ENCODE data around the gene HGD. TPM values are rescaled to one million over a fixed set of nuclear protein-coding genes. Genes with fewer than 3 reads are reported as not detected.

The HGD gene
- total RNA-seq, 1 experiment from 2014 or later, result 0.59 TPM

DNA sequence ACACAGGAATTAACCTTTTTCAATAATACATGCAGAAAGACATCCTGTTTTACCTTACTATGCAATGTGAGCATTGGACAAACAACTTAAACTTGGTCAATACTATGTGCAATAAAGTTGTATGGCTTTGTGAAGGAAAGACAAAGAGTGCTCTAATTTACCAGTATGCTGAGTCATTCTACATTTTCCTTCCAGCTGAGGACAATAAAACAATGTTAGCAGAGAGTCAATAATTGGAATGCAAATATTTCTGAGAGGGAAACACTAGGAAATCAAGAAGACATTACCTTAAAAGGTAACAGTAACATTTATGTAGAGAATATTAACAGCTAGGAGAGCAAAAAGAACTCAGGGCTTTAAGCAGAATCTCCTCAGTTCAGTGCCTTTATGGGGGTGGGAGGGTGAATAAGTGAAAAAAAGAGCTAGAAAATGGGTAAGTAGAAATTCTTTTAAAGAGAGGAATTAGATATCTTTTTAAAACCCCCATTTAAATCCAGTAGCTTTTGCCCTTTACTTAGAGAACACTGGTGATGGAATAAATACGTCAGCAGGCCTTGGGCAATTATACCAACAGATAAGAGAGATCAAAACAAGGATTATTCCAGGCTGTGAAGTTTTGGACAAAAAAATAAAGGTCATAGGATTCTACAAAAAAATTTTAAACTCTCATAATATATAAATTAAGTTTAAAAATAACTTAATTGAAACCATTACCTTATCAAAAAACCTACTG, 11.6 kb upstream of the HGD start:
- no peak for DNase-seq (ENCODE audit: low read depth, low spot score)

DNA sequence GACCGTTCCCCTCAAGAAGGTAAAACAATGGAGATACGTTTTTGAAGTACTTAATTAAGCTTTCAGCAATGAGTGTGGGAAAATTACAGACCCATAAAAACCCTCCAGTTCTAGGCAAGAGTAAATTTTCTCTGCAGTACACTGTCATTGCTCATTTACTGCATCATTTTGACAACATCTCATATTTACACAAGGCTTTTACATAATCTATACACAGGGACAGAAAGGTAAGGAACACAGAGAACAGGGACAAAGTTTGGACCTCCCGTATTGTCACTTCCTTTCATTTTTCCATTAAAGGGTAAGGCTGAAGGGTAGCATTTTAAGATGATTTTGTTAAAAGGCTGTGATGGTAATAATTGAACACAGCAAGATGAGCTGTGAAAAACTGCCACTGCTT, 7.4 kb upstream of the HGD start:
- no peaks in the 10 kb centered on the region for H3K27me3 ChIP-seq (ENCODE audit: insufficient read depth, low read length)
- no peaks in the 10 kb centered on the region for H3K9me3 ChIP-seq (ENCODE audit: control insufficient read depth in 1 of 2, insufficient read depth in 1 of 2, low read depth in 1 of 2, low read length in 2 of 2)
- ChIA-PET CTCF (no interaction called here), RAD21 (ENCODE audit: low non-redundant PET in 1 of 2, low total read pairs in 2 of 2, uncharacterized antibody in 2 of 2, unreplicated experiment in 2 of 2) (no interaction called here), POLR2A (no interaction called here)
- peaks cover 0 to 5% of the 10 kb centered on the region in 2 experiments; a peak in 1 of 4 replicates for H3K36me3 ChIP-seq (ENCODE audit: control insufficient read depth in 1 of 2, insufficient read depth in 2 of 2, low read length in 2 of 2)
- H3K27ac ChIP-seq (ENCODE audit: low read depth, low read length), result no peak overlapping the region
- ATAC-seq, result no peak
- peaks cover 7 to 9% of the 10 kb centered on the region in 2 experiments; a peak in 3 of 4 replicates for H3K4me1 ChIP-seq (ENCODE audit: control insufficient read depth in 1 of 2, insufficient read depth in 2 of 2, low read length in 2 of 2)
- H4K20me1 ChIP-seq (ENCODE audit: insufficient read depth), result no peaks in the 10 kb centered on the region
- no peaks in the 10 kb centered on the region for H3K9me2 ChIP-seq (ENCODE audit: insufficient read depth)
- H3K9ac ChIP-seq (ENCODE audit: low read length), result no peak overlapping the region
- no peak overlapping the region for H3K4me3 ChIP-seq (replicated peaks in 1 of 2; ENCODE audit: low read depth in 1 of 2, low read length in 2 of 2)
- no peak for DNase-seq (ENCODE audit: low read depth, low spot score)
- no peak overlapping the region for H2AFZ ChIP-seq (ENCODE audit: low read depth, low read length, poor library complexity, severe bottlenecking)
- H3K4me2 ChIP-seq (ENCODE audit: low read length), result no peak overlapping the region
- intact Hi-C loops (cut with micrococcal nuclease), result no loop called here
- no peaks in the 10 kb centered on the region for H3K79me2 ChIP-seq (ENCODE audit: insufficient read depth, low read length)
- no TSS peak for BruUV-seq (replicated peaks)
- TF ChIP-seq POLR2A (IDR thresholded peaks at IDR 0.05; ENCODE audit: borderline replicate concordance, extremely low read depth, insufficient read depth, insufficient read length) (no peak), JUND (IDR thresholded peaks at IDR 0.05) (no peak), ATF3 (IDR thresholded peaks at IDR 0.05) (no peak), RAD21 (IDR thresholded peaks at IDR 0.05; ENCODE audit: low read depth) (no peak), ELF1 (IDR thresholded peaks at IDR 0.05; ENCODE audit: borderline replicate concordance, low read depth) (no peak), ZFX (IDR thresholded peaks at IDR 0.05) (no peak), EZH2 (IDR thresholded peaks at IDR 0.05) (no peak), SP1 (IDR thresholded peaks at IDR 0.05; ENCODE audit: low read depth) (no peak), CBX3 (IDR thresholded peaks at IDR 0.05; ENCODE audit: low read depth) (no peak), TCF7L2 (IDR thresholded peaks at IDR 0.05; ENCODE audit: borderline replicate concordance, extremely low read depth, insufficient read depth, insufficient read length) (no peak), EGR1 (IDR thresholded peaks at IDR 0.05; ENCODE audit: low read depth) (no peak), ZBTB33 (IDR thresholded peaks at IDR 0.05; ENCODE audit: extremely low read depth, insufficient replicate concordance, low read length) (no peak)

More for the DNA sequence above, 11.6 kb upstream of the HGD start:
- peaks cover 7 to 9% of the 10 kb centered on the region in 2 experiments; a peak in 3 of 4 replicates for H3K4me1 ChIP-seq (ENCODE audit: control insufficient read depth in 1 of 2, insufficient read depth in 2 of 2, low read length in 2 of 2)
- CTCF ChIA-PET, result no interaction called here
- H3K36me3 ChIP-seq (ENCODE audit: control insufficient read depth in 1 of 2, insufficient read depth in 2 of 2, low read length in 2 of 2), result peaks cover 0 to 5% of the 10 kb centered on the region in 2 experiments; a peak in 1 of 4 replicates
- ATAC-seq, result no peak
- RAD21 ChIA-PET (ENCODE audit: low non-redundant PET in 1 of 2, low total read pairs in 2 of 2, uncharacterized antibody in 2 of 2, unreplicated experiment in 2 of 2), result no interaction called here
- H3K9ac ChIP-seq (ENCODE audit: low read length), result 0 out of 2 replicates have a peak overlapping the region, but pooled peaks have one; percentile 22
- H3K79me2 ChIP-seq (ENCODE audit: insufficient read depth, low read length), result no peaks in the 10 kb centered on the region
- H3K9me2 ChIP-seq (ENCODE audit: insufficient read depth), result no peaks in the 10 kb centered on the region
- H3K27ac ChIP-seq (ENCODE audit: low read depth, low read length), result no peak overlapping the region
- BruUV-seq (replicated peaks), result no TSS peak
- H3K4me2 ChIP-seq (ENCODE audit: low read length), result peak overlapping the region; percentile 44
- intact Hi-C loops (cut with micrococcal nuclease), result no loop called here
- no peaks in the 10 kb centered on the region for H3K27me3 ChIP-seq (ENCODE audit: insufficient read depth, low read length)
- H2AFZ ChIP-seq (ENCODE audit: low read depth, low read length, poor library complexity, severe bottlenecking), result no peak overlapping the region
- POLR2A ChIA-PET, result interaction anchor here (2.0 kb wide), 1 partner anchor 15 kb away, joined by 9 read pairs; no protein-coding TSS in a partner anchor
- H3K9me3 ChIP-seq (ENCODE audit: control insufficient read depth in 1 of 2, insufficient read depth in 1 of 2, low read depth in 1 of 2, low read length in 2 of 2), result no peaks in the 10 kb centered on the region
- TF ChIP-seq SRF (IDR thresholded peaks at IDR 0.05; ENCODE audit: low read depth) (0 out of 2 replicates have a peak, but pooled peaks have one; percentile 18), ATF3 (IDR thresholded peaks at IDR 0.05) (no peak), FOSL1 (IDR thresholded peaks at IDR 0.05; ENCODE audit: low read depth) (peak; percentile 25; the same call in 1 of the 2 replicates), EZH2phosphoT487 (IDR thresholded peaks at IDR 0.05; ENCODE audit: borderline replicate concordance) (no peak)
- no peaks in the 10 kb centered on the region for H4K20me1 ChIP-seq (ENCODE audit: insufficient read depth)
- H3K4me3 ChIP-seq (replicated peaks in 1 of 2; ENCODE audit: low read depth in 1 of 2, low read length in 2 of 2), result no peak overlapping the region
